ENCODE measurements around the gene AXL.
"Not testable (repeated sequence)": the region's sequence is repeated elsewhere in the genome, so short reads cannot be mapped to it uniquely, and the experiment has no call there.

AXL gene

DNA sequence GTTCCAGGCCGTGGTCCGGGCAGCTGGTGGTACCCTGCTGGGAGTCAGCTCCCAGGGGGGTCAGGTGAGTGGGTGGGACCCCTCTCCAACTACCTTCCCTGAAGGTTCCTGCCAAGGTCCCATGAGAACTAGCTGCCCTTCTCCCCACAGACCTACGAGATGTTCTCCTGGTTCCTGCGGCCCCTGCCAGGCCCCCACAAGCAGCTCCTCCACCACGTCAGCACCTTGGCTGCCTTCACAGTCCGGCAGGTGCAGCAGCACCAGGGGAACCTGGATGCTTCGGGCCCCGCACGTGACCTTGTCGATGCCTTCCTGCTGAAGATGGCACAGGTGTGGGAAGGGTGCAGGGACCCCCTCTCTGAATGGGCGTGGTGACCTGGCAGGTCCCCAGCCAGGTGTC lies 20.5 kb upstream of the AXL start:
- DNase-seq (ENCODE audit: low read depth) = no peak
- TF ChIP-seq, protein P1, sequence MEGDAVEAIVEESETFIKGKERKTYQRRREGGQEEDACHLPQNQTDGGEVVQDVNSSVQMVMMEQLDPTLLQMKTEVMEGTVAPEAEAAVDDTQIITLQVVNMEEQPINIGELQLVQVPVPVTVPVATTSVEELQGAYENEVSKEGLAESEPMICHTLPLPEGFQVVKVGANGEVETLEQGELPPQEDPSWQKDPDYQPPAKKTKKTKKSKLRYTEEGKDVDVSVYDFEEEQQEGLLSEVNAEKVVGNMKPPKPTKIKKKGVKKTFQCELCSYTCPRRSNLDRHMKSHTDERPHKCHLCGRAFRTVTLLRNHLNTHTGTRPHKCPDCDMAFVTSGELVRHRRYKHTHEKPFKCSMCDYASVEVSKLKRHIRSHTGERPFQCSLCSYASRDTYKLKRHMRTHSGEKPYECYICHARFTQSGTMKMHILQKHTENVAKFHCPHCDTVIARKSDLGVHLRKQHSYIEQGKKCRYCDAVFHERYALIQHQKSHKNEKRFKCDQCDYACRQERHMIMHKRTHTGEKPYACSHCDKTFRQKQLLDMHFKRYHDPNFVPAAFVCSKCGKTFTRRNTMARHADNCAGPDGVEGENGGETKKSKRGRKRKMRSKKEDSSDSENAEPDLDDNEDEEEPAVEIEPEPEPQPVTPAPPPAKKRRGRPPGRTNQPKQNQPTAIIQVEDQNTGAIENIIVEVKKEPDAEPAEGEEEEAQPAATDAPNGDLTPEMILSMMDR (IDR thresholded peaks at IDR 0.05; ENCODE audit: low read depth, low read length, missing control alignments) = no peak
- H3K4me3 ChIP-seq (ENCODE audit: low read depth, low read length) = no peak overlapping the region

- TF ChIP-seq, protein P1 (IDR thresholded peaks at IDR 0.05; ENCODE audit: low read depth, low read length, missing control alignments) = no peak
- H3K4me3 ChIP-seq (ENCODE audit: low read depth, low read length) = no peak overlapping the region
- no peak for DNase-seq (ENCODE audit: low read depth)
These were observed 15.7 kb upstream of the AXL start for GRCh38 chr19:41203371-41203770.

DNA sequence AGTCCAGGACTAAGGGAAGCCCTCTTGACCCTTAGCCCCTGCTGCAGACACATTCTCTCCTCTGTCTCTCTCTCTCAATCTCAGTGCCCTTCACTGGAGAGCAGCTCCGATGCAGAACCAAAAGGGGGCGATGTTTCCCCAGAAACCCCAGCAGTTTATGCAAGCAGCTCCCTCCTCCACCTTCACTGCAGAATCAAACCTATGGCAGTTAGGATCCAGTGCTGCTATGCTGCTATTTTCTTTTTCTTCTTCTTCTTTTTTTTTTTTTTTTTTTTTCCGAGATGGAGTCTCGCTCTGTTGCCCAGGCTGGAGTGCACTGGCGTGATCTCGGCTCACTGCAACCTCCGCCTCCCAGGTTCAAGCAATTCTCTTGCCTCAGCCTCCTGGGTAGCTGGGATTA lies 14.7 kb upstream of the AXL start:
- TF ChIP-seq, protein P1 (IDR thresholded peaks at IDR 0.05; ENCODE audit: low read depth, low read length, missing control alignments) = peak; percentile 86
- H3K4me3 ChIP-seq (ENCODE audit: low read depth, low read length) = not testable (repeated sequence)
- DNase-seq (ENCODE audit: low read depth) = peak; percentile 50

DNA sequence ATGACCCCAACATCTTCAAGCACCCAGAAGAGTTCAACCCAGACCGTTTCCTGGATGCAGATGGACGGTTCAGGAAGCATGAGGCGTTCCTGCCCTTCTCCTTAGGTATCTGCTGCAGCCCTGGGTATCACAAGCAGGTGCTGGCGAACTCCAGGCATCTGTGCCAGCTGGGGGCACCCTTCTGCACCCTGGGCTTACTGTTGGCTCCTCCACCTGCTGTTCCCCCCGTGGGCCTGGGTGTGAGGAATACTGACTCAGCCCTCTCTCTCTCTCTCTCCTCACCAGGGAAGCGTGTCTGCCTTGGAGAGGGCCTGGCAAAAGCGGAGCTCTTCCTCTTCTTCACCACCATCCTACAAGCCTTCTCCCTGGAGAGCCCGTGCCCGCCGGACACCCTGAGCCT lies 13.0 kb upstream of the AXL start:
- DNase-seq (ENCODE audit: low read depth) = no peak
- TF ChIP-seq, protein P1 (IDR thresholded peaks at IDR 0.05; ENCODE audit: low read depth, low read length, missing control alignments) = no peak
- H3K4me3 ChIP-seq (ENCODE audit: low read depth, low read length) = no peak overlapping the region

DNA sequence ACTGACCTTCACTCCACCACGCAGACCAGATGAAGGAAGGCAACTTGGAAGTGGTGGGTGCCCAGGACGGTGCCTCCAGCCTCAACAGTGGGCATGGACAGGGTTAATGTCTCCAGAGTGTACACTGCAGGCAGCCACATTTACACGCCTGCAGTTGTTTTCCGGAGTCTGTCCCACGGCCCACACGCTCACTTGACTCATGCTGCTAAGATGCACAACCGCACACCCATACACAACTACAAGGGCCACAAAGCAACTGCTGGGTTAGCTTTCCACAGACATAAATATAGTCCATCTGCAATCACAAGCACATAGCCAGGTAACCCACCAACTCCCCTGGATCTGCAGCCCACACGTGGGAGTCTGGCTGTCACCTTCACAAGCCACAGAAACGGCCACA lies 12.6 kb upstream of the AXL start:
- DNase-seq (ENCODE audit: low read depth) = no peak
- TF ChIP-seq, protein P1 (IDR thresholded peaks at IDR 0.05; ENCODE audit: low read depth, low read length, missing control alignments) = no peak

GRCh38 chr19:41206926-41207750 lies 11.9 kb upstream of the AXL start:
- DNase-seq (ENCODE audit: low read depth) = no peak
- TF ChIP-seq, protein P1 (IDR thresholded peaks at IDR 0.05; ENCODE audit: low read depth, low read length, missing control alignments) = no peak
- H3K4me3 ChIP-seq (ENCODE audit: low read depth, low read length) = no peak overlapping the region

More for the DNA sequence above, 12.6 kb upstream of the AXL start:
- H3K4me3 ChIP-seq (ENCODE audit: low read depth, low read length) = no peak overlapping the region

DNA sequence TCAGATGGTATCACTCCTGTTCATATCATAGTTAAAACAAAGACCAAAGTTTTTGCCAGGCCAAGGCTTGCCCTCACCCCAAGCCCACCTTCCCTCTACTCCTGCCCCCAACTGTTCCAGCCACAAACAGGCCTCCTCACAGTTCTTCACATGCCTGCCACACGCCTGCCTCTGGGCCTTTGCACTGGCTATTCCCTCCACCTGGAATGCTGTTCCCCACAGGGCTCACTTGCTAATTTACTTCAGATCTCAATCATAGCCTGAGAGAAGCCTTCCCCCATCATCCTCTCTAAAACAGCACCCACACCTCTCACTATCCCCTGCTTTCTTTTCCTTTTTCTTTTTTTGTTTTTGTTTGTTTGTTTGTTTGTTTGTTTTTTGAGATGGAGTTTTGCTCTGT lies 4.9 kb upstream of the AXL start:
- TF ChIP-seq, protein P1 (IDR thresholded peaks at IDR 0.05; ENCODE audit: low read depth, low read length, missing control alignments) = no peak
- no peak for DNase-seq (ENCODE audit: low read depth)
- no peak overlapping the region for H3K4me3 ChIP-seq (ENCODE audit: low read depth, low read length)

Data from GM12864 (cell line).